ENCODE measurements around the gene GSS. TPM values are rescaled to one million over a fixed set of nuclear protein-coding genes. Genes with fewer than 3 reads are reported as not detected.

Gene GSS
- total RNA-seq, 1 donor from 2014 or later, result 30.0 TPM

DNA sequence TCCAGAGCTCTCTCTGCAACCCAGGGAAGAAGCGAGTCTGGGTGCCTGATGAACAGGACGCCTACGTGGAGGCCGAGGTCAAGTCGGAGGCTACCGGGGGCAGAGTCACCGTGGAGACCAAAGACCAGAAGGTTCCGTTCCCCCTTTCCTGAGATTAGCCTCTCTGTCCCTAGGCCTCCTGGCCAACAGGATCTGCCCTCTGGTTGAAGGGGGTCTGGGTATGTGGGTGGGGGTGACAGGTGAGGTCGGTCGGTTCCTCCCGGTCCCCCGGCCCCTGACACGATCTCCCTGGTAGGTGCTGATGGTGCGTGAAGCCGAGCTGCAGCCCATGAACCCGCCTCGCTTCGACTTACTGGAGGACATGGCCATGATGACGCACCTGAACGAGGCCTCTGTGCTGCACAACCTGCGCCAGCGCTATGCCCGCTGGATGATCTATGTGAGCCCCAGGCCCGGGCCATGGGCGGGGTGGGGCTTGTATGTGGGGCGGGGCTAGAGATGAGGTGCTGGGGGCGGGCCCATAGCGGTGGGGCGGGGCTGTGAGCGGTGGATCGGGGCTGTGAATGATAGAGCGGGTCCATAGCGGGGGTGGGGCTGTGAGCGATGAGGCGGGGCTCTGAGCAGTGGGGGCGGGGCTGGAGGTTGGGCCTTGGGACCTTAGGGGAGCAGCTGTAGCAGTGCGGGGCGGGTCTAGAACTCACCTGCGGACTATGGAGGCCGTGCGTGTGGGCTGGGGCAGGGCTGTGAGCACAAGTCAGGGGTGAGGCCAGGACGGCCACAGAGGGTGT, 24.0 kb upstream of the GSS start:
- Histone ChIP-seq H3K27me3 (peaks cover 16% of the 10 kb centered on the region), H3K36me3 (no peaks in the 10 kb centered on the region), H3K9me3 (no peaks in the 10 kb centered on the region), H3K27ac (no peak overlapping the region), H3K4me1 (no peaks in the 10 kb centered on the region), H3K4me3 (no peak overlapping the region)
- ATAC-seq (peak; percentile 28), DNase-seq (no peak)
- intact Hi-C loops (cut with DNase I), result no loop called here
- TF ChIP-seq, protein P1, sequence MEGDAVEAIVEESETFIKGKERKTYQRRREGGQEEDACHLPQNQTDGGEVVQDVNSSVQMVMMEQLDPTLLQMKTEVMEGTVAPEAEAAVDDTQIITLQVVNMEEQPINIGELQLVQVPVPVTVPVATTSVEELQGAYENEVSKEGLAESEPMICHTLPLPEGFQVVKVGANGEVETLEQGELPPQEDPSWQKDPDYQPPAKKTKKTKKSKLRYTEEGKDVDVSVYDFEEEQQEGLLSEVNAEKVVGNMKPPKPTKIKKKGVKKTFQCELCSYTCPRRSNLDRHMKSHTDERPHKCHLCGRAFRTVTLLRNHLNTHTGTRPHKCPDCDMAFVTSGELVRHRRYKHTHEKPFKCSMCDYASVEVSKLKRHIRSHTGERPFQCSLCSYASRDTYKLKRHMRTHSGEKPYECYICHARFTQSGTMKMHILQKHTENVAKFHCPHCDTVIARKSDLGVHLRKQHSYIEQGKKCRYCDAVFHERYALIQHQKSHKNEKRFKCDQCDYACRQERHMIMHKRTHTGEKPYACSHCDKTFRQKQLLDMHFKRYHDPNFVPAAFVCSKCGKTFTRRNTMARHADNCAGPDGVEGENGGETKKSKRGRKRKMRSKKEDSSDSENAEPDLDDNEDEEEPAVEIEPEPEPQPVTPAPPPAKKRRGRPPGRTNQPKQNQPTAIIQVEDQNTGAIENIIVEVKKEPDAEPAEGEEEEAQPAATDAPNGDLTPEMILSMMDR (IDR thresholded peaks at IDR 0.05), result no peak

- peaks cover 3% of the 10 kb centered on the region for H3K27me3 ChIP-seq
- intact Hi-C loops (cut with DNase I), result no loop called here
- no peak overlapping the region for H3K27ac ChIP-seq
- no peaks in the 10 kb centered on the region for H3K36me3 ChIP-seq
- TF ChIP-seq, protein P1 (IDR thresholded peaks at IDR 0.05), result no peak
- no peak overlapping the region for H3K4me3 ChIP-seq
- H3K9me3 ChIP-seq, result no peaks in the 10 kb centered on the region
- ATAC-seq (no peak), DNase-seq (no peak)
- H3K4me1 ChIP-seq, result no peaks in the 10 kb centered on the region
Measured at GRCh38 chr20:34978092-34978744, 22.6 kb upstream of the GSS start.

DNA sequence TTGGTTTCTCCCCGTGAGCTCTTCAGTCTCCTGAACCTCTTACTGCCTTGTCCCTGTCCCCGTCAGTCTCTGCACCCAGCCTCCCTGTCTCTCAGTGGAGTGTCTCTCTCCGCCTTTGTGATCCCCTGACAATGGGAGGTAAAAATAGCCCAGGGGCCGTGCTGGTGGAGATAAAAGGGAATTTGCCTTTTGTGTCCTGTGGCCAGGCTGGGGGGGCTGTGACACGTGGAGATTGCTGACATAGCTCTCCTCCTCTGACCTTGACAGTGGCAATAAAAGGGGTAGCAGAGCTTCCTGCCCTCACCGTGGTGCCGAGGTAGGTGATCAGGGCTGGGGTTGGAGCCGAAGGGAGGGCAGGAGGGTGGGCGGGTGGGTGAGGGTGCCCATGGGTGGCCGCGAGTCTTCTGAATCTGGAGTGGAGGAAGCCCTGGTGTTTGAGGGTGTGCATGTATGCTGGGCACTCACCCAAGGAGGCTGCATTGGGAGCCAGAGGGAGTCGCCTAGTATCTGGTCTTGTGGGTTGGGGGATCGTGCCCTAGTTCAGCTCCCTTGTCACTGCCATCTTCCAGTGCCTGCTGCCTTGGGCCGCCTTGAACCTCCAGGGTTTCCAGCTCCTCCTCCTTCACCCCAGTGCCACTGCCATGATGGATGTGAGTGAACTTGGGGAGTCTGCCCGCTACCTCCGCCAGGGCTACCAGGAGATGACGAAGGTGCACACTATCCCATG, 21.9 kb upstream of the GSS start:
- no peak for DNase-seq
- intact Hi-C loops (cut with DNase I), result no loop called here
- no peak for ATAC-seq
- Histone ChIP-seq H3K9me3 (no peaks in the 10 kb centered on the region), H3K4me1 (no peaks in the 10 kb centered on the region), H3K27ac (no peak overlapping the region), H3K27me3 (no peaks in the 10 kb centered on the region), H3K36me3 (no peaks in the 10 kb centered on the region), H3K4me3 (no peak overlapping the region)
- TF ChIP-seq, protein P1 (IDR thresholded peaks at IDR 0.05), result no peak

DNA sequence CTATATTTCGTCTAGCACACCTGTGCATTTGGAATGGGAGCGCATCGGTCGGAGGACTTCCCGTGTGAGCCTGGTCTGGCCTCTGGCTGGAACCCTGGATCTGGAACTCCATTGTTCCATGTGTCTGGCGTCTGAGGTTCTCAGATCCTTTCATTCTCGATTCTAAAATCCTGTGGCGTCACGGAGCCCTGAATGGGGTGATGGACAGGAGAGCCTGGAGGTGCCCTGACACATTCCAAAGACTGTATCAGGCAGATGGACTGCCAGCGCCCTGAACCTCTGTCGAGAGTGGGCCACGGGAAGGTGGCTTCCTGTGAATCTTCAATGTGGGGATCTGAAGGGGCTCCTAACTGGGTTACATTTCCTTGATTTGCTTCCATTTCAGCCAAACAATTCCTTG, 20.7 kb upstream of the GSS start:
- H3K27ac ChIP-seq, result no peak overlapping the region
- TF ChIP-seq, protein P1 (IDR thresholded peaks at IDR 0.05), result no peak
- H3K36me3 ChIP-seq, result no peaks in the 10 kb centered on the region
- no peaks in the 10 kb centered on the region for H3K4me1 ChIP-seq
- DNase-seq (no peak), ATAC-seq (no peak)
- no peaks in the 10 kb centered on the region for H3K9me3 ChIP-seq
- H3K27me3 ChIP-seq, result no peaks in the 10 kb centered on the region
- H3K4me3 ChIP-seq, result no peak overlapping the region
- intact Hi-C loops (cut with DNase I), result no loop called here

DNA sequence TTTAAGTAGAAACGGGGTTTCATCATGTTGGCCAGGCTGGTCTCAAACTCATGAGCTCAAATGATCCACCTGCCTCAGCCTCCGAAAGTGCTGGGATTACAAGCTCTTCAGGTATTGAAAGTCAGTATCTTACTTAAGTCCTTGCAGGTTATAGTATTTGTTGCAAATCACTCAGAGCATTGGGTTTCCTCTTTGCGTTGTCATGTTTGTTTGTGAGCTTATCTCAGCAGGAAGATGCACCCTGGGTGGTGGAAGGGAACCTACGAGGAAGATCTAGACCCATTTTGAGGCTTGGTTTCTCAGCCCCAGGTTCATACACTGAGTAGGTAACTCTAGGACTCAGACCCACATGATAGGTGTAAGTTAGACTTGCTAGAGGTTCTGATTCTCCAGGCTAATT, 18.6 kb upstream of the GSS start:
- Histone ChIP-seq H3K27me3 (no peaks in the 10 kb centered on the region), H3K9me3 (no peaks in the 10 kb centered on the region), H3K27ac (no peak overlapping the region), H3K4me1 (no peaks in the 10 kb centered on the region), H3K4me3 (no peak overlapping the region), H3K36me3 (no peaks in the 10 kb centered on the region)
- DNase-seq (no peak), ATAC-seq (no peak)
- TF ChIP-seq, protein P1 (IDR thresholded peaks at IDR 0.05), result no peak
- intact Hi-C loops (cut with DNase I), result no loop called here
